ENCODE measurements around the gene HPCA. TPM values are rescaled to one million over a fixed set of nuclear protein-coding genes. Genes with fewer than 3 reads are reported as not detected.
"Not testable (repeated sequence)": the region's sequence is repeated elsewhere in the genome, so short reads cannot be mapped to it uniquely, and the experiment has no call there.

The HPCA gene
- total and polyA plus RNA-seq, 10 donors: 0.29 to 0.33 (median 0.32) TPM; not detected in 7

GRCh38 chr1:32901823-32902534 lies 15.7 kb downstream of the HPCA start:
- 39 to 57% (median 51%) methylated on average over 23 to 24 of the region's 24 CpGs for WGBS, 5 donors
- intact Hi-C loops (cut with DNase I; ENCODE audit: low total_unique reads): no loop called here
- Histone ChIP-seq H3K27me3 (replicated peaks in 1 of 7) (peaks cover 0 to 50% (median 22%) of the 10 kb centered on the region in 7 donors), H3K9me3 (no peaks in the 10 kb centered on the region), H3K27ac (peak overlapping the region in 3 of 8 donors; percentile 11 to 49 (median 37)), H3K36me3 (no peaks in the 10 kb centered on the region), H3K4me3 (peak overlapping the region; percentile 31 to 77 (median 47)), H3K4me1 (peaks cover 5 to 17% (median 12%) of the 10 kb centered on the region in 6 donors)
- no peak for TF ChIP-seq POLR2A (IDR thresholded peaks at IDR 0.05)
- TF ChIP-seq POLR2AphosphoS5 (IDR thresholded peaks at IDR 0.05): no peak
- TF ChIP-seq, protein P1, sequence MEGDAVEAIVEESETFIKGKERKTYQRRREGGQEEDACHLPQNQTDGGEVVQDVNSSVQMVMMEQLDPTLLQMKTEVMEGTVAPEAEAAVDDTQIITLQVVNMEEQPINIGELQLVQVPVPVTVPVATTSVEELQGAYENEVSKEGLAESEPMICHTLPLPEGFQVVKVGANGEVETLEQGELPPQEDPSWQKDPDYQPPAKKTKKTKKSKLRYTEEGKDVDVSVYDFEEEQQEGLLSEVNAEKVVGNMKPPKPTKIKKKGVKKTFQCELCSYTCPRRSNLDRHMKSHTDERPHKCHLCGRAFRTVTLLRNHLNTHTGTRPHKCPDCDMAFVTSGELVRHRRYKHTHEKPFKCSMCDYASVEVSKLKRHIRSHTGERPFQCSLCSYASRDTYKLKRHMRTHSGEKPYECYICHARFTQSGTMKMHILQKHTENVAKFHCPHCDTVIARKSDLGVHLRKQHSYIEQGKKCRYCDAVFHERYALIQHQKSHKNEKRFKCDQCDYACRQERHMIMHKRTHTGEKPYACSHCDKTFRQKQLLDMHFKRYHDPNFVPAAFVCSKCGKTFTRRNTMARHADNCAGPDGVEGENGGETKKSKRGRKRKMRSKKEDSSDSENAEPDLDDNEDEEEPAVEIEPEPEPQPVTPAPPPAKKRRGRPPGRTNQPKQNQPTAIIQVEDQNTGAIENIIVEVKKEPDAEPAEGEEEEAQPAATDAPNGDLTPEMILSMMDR (IDR thresholded peaks at IDR 0.05 in 8 of 11, conservative IDR thresholded peaks at IDR 0.05 in 3 of 11): no peak
- DNase-seq: no peak

- Histone ChIP-seq H3K27ac (no peak overlapping the region), H3K4me3 (peak overlapping the region in 1 of 8 donors; percentile 77), H3K4me1 (peaks cover 5 to 17% (median 12%) of the 10 kb centered on the region in 6 donors), H3K27me3 (replicated peaks in 1 of 7) (peaks cover 0 to 50% (median 22%) of the 10 kb centered on the region in 7 donors), H3K9me3 (no peaks in the 10 kb centered on the region), H3K36me3 (no peaks in the 10 kb centered on the region)
- DNase-seq: no peak
- TF ChIP-seq POLR2A (IDR thresholded peaks at IDR 0.05) (no peak), POLR2AphosphoS5 (IDR thresholded peaks at IDR 0.05) (no peak)
- TF ChIP-seq, protein P1 (IDR thresholded peaks at IDR 0.05 in 8 of 11, conservative IDR thresholded peaks at IDR 0.05 in 3 of 11): no peak
- 66 to 75% (median 73%) methylated on average over 4 to 6 of the region's 6 CpGs for WGBS, 5 donors
- intact Hi-C loops (cut with DNase I; ENCODE audit: low total_unique reads): no loop called here
These were observed 16.2 kb downstream of the HPCA start for GRCh38 chr1:32902535-32902920.

- Histone ChIP-seq H3K36me3 (no peaks in the 10 kb centered on the region), H3K27me3 (replicated peaks in 1 of 7) (peaks cover 0 to 54% (median 22%) of the 10 kb centered on the region in 7 donors), H3K27ac (no peak overlapping the region), H3K4me3 (no peak overlapping the region), H3K4me1 (peaks cover 5 to 17% (median 12%) of the 10 kb centered on the region in 6 donors), H3K9me3 (no peaks in the 10 kb centered on the region)
- DNase-seq: no peak
- 59 to 71% (median 67%) methylated on average over 3 of the region's 3 CpGs for WGBS, 5 donors
- no peak for TF ChIP-seq POLR2AphosphoS5 (IDR thresholded peaks at IDR 0.05)
- TF ChIP-seq POLR2A (IDR thresholded peaks at IDR 0.05): no peak
- TF ChIP-seq, protein P1 (IDR thresholded peaks at IDR 0.05 in 8 of 11, conservative IDR thresholded peaks at IDR 0.05 in 3 of 11): no peak
- intact Hi-C loops (cut with DNase I; ENCODE audit: low total_unique reads): no loop called here
These were observed 17.9 kb downstream of the HPCA start for GRCh38 chr1:32903991-32904785.

DNA sequence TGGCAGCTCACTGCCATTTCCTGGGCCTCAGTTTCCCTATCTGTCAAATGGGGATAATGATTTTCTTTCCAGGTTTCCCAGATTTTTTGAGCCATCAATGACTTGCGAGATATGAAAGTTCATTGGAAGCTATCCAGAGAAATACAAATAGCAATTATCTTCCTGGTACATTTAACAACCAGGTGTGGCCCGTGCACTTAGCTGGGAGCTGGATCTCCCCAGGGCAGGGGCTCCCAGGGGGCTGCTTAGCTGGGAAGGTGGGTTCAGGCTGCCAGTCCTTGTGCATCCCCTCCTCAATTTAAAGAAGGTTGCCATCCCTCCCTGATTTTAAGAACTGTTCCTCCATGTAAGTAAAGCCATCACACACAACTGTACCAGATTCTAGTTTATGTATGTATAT lies 18.5 kb downstream of the HPCA start:
- intact Hi-C loops (cut with DNase I; ENCODE audit: low total_unique reads): no loop called here
- H3K27ac ChIP-seq: no peak overlapping the region
- no peak overlapping the region for H3K4me3 ChIP-seq
- peaks cover 0 to 51% (median 19%) of the 10 kb centered on the region in 7 donors for H3K27me3 ChIP-seq (replicated peaks in 1 of 7)
- H3K36me3 ChIP-seq: no peaks in the 10 kb centered on the region
- TF ChIP-seq, protein P1 (IDR thresholded peaks at IDR 0.05 in 8 of 11, conservative IDR thresholded peaks at IDR 0.05 in 3 of 11): no peak
- H3K4me1 ChIP-seq: peaks cover 5 to 17% (median 12%) of the 10 kb centered on the region in 6 donors
- 66 to 90% (median 86%) methylated on average over 2 of the region's 2 CpGs for WGBS, 5 donors
- H3K9me3 ChIP-seq: no peaks in the 10 kb centered on the region
- DNase-seq: no peak

GRCh38 chr1:32905588-32905987 lies 19.3 kb downstream of the HPCA start:
- H3K9me3 ChIP-seq; H3K27ac ChIP-seq; H3K4me3 ChIP-seq; DNase-seq; intact Hi-C loops (cut with DNase I; ENCODE audit: low total_unique reads); H3K36me3 ChIP-seq: not testable (repeated sequence)
- Histone ChIP-seq H3K27me3 (replicated peaks in 1 of 7) (peaks cover 0 to 43% (median 12%) of the 10 kb centered on the region in 7 donors), H3K4me1 (peaks cover 3 to 13% (median 8%) of the 10 kb centered on the region in 6 donors)
- 78 to 83% (median 81%) methylated on average over 10 of the region's 10 CpGs for WGBS, 5 donors
